ENCODE results near the gene TMEM37.

DNA sequence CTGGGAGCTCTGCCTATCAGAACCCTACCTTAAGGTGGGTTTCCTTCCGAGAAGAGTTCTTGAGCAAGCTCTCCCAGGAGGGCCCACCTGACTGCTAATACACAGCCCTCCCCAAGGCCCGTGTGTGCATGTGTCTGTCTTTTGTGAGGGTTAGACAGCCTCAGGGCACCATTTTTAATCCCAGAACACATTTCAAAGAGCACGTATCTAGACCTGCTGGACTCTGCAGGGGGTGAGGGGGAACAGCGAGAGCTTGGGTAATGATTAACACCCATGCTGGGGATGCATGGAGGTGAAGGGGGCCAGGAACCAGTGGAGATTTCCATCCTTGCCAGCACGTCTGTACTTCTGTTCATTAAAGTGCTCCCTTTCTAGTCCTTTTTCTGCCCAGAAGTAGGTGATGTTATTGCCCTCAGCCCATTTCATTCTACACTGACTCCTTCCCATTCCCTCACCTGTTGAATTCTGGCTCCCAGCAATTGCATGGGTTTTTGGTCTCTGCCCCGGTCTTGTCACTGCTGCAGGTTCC is 6.5 kb downstream of the TMEM37 start:
- no peak for TF ChIP-seq POLR2A (IDR thresholded peaks at IDR 0.05)
- TF ChIP-seq, protein P1, sequence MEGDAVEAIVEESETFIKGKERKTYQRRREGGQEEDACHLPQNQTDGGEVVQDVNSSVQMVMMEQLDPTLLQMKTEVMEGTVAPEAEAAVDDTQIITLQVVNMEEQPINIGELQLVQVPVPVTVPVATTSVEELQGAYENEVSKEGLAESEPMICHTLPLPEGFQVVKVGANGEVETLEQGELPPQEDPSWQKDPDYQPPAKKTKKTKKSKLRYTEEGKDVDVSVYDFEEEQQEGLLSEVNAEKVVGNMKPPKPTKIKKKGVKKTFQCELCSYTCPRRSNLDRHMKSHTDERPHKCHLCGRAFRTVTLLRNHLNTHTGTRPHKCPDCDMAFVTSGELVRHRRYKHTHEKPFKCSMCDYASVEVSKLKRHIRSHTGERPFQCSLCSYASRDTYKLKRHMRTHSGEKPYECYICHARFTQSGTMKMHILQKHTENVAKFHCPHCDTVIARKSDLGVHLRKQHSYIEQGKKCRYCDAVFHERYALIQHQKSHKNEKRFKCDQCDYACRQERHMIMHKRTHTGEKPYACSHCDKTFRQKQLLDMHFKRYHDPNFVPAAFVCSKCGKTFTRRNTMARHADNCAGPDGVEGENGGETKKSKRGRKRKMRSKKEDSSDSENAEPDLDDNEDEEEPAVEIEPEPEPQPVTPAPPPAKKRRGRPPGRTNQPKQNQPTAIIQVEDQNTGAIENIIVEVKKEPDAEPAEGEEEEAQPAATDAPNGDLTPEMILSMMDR (IDR thresholded peaks at IDR 0.05), result no peak
- no peak for TF ChIP-seq EP300 (IDR thresholded peaks at IDR 0.05)
